GM12875 (cell line): ENCODE measurements around the gene CLK4.

Experiments
- H3K4me3 ChIP-seq: one replicate; pipeline ENCODE4 v1.5.1; 2011; ENCODE audit warnings: low read depth, low read length, control low read depth
- CTCF ChIP-seq: IDR thresholded peaks from 2 replicates; pipeline ENCODE4 v1.5.1; 2011; ENCODE audit warnings: low read depth, mild to moderate bottlenecking, control low read depth, inconsistent platforms, low read length, moderate library complexity, borderline replicate concordance; ENCODE audit not compliant: insufficient read depth

CLK4 gene

GRCh38 chr5:178572617-178573016, 54.2 kb downstream of the CLK4 start:
- no peak overlapping the region for H3K4me3 ChIP-seq
- no peak for TF ChIP-seq CTCF

GRCh38 chr5:178569485-178569884, 57.4 kb downstream of the CLK4 start:
- TF ChIP-seq CTCF, result no peak
- no peak overlapping the region for H3K4me3 ChIP-seq

GRCh38 chr5:178564811-178565550, 61.9 kb downstream of the CLK4 start:
- TF ChIP-seq CTCF, result no peak
- H3K4me3 ChIP-seq, result no peak overlapping the region

GRCh38 chr5:178564397-178564796, 62.5 kb downstream of the CLK4 start:
- no peak for TF ChIP-seq CTCF
- no peak overlapping the region for H3K4me3 ChIP-seq

GRCh38 chr5:178563621-178564020, 63.2 kb downstream of the CLK4 start:
- no peak for TF ChIP-seq CTCF
- no peak overlapping the region for H3K4me3 ChIP-seq

- H3K4me3 ChIP-seq, result no peak overlapping the region
- no peak for TF ChIP-seq CTCF
These were observed 65.0 kb downstream of the CLK4 start for GRCh38 chr5:178561746-178562264.

GRCh38 chr5:178560911-178561310, 65.9 kb downstream of the CLK4 start:
- no peak overlapping the region for H3K4me3 ChIP-seq
- TF ChIP-seq CTCF, result no peak
